ENCODE data around the gene ZDHHC7. TPM values are rescaled to one million over a fixed set of nuclear protein-coding genes. Genes with fewer than 3 reads are reported as not detected.

ZDHHC7 gene
- total and polyA plus RNA-seq, 2 donors: 31.1 to 49.7 TPM

DNA sequence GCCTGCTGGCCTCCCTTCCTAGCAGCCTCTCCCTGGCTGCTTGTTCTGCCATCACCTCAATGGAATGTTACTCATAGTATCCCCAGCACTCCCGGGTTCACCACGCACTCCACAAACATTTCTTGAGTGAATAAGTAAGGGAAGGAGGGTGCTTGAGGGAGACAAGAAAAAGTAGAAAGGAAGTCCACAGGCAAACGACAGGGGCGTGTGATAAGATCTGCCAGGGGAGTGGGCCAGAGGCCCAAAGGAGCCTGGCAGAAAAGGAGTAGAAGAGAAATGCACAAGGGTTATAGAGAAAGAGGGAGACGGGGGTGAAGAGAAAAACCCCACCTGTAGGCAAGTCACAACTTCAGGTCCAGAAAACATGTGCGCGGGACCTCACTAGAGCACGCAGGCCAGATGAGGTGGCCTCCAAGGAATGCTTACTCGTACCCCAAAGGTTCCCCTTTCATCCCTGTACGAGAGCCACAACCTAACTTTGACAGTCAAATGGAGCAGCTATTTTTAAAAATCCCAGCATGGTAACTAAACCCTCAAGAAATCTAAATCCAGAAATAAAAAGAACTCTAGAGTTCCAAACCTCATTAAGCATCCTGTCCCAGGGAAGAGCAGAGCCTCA is 6.6 kb downstream of the ZDHHC7 start:
- no peak for DNase-seq (ENCODE audit: extremely low spot score)
- WGBS: 41% methylated on average over 10 of the region's 10 CpGs
- Histone ChIP-seq H3K4me1 (ENCODE audit: insufficient read depth) (peaks cover 7% of the 10 kb centered on the region), H3K4me3 (ENCODE audit: low read depth, low read length) (no peak overlapping the region), H3K27ac (ENCODE audit: low read depth) (peak overlapping the region; percentile 94), H3K36me3 (ENCODE audit: insufficient read depth) (no peaks in the 10 kb centered on the region)

DNA sequence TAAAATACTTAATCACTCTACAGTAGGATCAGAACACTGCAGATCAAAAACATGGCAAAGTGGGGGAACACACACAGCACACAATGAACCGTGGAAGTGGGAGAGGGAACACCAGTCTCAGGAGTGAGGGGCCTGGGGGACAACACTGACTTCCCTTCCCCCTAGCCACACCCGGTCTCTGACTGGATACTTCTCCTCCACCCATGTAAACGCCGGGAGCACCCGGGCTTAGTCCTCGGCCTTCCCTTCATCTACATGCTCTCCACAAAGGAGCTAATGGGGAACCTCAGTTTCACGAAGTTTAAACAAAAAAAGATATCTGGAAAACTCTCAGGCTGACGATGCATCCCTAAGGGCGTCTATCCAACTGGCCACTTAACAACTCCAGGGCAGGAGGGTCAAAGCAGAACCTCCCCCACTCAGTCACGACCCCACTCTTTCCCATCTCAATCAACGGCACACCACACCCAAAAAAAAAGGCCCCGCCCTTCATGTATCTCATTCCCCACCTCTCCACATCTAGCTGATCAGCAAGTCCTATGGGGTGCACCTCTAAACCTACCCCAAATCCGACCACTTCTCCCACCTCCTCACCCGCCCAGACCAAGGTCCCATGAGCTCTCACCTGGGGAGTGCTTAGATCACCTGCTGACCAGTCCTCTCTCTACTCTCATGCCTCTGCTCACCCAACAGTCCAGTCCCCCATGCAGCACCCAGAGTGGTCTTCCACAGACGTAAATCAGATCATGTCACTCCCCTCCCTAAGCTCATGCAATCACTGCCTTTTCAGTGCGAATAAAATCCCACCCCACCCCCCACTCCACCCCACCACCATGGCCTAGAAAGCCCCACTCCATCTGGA is 7.4 kb downstream of the ZDHHC7 start:
- peak overlapping the region; percentile 94 for H3K27ac ChIP-seq (ENCODE audit: low read depth)
- H3K4me1 ChIP-seq (ENCODE audit: insufficient read depth): peaks cover 8% of the 10 kb centered on the region
- WGBS: 49% methylated on average over 16 of the region's 16 CpGs
- no peak for DNase-seq (ENCODE audit: extremely low spot score)
- no peaks in the 10 kb centered on the region for H3K36me3 ChIP-seq (ENCODE audit: insufficient read depth)
- no peak overlapping the region for H3K4me3 ChIP-seq (ENCODE audit: low read depth, low read length)

DNA sequence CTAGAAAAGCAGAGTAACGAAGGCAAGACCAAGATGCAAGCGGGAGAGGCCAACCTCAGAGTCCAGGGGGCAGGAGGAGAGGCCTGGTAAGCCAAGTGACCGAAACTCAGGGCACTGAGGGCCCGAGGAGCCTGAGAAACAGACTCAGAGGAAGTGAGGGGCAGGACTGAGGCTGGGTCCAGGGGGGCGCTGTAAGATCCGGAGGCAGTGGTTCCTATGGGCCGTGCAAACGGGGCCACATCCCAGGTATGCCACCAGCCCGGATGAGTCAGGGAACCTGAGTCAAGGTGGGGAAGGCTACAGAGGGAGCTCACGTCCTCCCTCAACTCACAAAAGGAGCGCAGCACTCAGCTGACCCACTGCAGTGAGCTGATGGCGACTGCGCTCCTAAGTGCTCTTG is 8.3 kb downstream of the ZDHHC7 start:
- Histone ChIP-seq H3K27ac (ENCODE audit: low read depth) (peak overlapping the region; percentile 94), H3K36me3 (ENCODE audit: insufficient read depth) (no peaks in the 10 kb centered on the region), H3K4me1 (ENCODE audit: insufficient read depth) (peaks cover 10% of the 10 kb centered on the region), H3K4me3 (ENCODE audit: low read depth, low read length) (no peak overlapping the region)
- DNase-seq (ENCODE audit: extremely low spot score): no peak
- WGBS: 87% methylated on average over 13 of the region's 13 CpGs

DNA sequence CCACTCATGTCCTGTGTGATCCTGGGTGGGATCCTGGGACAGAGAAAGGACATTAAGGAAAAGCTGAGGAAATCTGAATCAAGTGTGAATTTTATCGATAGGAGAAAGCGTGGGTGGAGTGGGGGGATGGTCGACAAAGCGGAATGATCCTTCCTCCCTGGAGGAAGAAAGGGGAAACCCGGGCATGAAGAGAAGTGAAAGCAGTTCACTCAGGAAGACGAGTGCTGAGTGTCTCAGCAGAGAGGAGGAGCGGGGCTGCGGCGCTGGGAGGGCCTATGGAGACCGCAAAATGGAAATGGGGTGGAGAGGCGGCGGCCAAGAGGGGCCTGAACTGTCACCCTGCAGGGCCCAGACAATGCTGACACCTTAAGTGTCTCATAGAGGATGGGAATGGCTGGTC is 8.7 kb downstream of the ZDHHC7 start:
- Histone ChIP-seq H3K27ac (ENCODE audit: low read depth) (peak overlapping the region; percentile 94), H3K4me1 (ENCODE audit: insufficient read depth) (peaks cover 10% of the 10 kb centered on the region), H3K4me3 (ENCODE audit: low read depth, low read length) (no peak overlapping the region), H3K36me3 (ENCODE audit: insufficient read depth) (no peaks in the 10 kb centered on the region)
- DNase-seq (ENCODE audit: extremely low spot score): no peak
- WGBS: 70% methylated on average over 12 of the region's 12 CpGs

DNA sequence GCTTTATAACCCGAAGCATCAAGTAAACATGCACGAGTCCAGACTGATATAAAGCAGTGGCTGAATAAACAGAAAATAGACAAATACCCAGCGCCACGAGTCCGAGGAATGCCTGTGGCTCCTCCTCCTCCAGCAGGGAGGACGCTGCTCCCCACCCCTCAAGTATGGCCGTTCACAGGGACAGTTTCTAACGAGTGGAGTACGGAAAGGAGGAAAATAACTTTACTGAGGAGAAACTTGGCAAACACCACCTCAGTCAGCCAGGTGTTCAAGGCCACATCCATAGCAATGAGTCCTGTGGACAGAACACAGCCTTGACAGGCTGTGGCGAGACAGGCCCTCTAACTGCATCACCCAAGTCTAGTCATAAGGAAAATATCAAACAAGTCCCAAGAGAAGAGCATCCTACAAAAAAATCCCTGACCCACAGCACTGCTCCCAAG is 9.2 kb downstream of the ZDHHC7 start:
- DNase-seq (ENCODE audit: extremely low spot score): no peak

DNA sequence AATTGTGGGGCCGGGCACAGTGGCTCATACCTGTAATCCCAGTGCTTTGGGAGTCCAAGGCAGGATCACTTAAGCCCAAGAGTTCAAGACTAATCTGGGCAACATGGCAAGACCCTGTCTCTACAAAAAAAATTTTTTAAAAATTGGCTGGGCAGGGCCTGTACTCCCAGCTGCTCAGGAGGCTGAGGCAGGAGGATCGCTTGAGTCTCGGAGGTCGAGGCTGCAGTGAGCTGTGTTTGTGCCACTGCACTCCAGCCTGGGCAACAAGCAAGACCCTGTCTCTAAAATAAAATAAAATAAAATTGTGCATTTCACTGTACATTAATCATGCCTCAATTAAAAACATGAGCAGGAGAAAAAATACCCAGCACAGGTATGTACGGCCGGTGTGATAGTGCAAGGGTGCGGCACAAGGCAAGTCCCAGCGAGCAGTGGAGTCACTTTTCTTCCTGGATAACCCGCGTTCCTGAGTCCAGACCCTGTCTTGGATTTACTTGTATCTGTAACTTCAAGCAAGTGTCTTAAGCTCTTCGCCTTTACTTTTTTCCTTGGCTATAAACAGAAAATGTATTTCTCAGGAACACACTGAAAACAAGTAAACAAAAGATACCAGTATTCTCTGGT is 11.4 kb downstream of the ZDHHC7 start:
- DNase-seq (ENCODE audit: extremely low spot score): no peak
- H3K36me3 ChIP-seq (ENCODE audit: insufficient read depth): no peaks in the 10 kb centered on the region
- H3K27ac ChIP-seq (ENCODE audit: low read depth): peak overlapping the region; percentile 89
- no peak overlapping the region for H3K4me3 ChIP-seq (ENCODE audit: low read depth, low read length)
- 63% methylated on average over 11 of the region's 11 CpGs for WGBS
- H3K4me1 ChIP-seq (ENCODE audit: insufficient read depth): peaks cover 10% of the 10 kb centered on the region

More for the DNA sequence above, 9.2 kb downstream of the ZDHHC7 start:
- WGBS: 47% methylated on average over 10 of the region's 10 CpGs
- H3K4me3 ChIP-seq (ENCODE audit: low read depth, low read length): no peak overlapping the region
- no peaks in the 10 kb centered on the region for H3K36me3 ChIP-seq (ENCODE audit: insufficient read depth)
- peak overlapping the region; percentile 94 for H3K27ac ChIP-seq (ENCODE audit: low read depth)
- H3K4me1 ChIP-seq (ENCODE audit: insufficient read depth): peaks cover 10% of the 10 kb centered on the region

DNA sequence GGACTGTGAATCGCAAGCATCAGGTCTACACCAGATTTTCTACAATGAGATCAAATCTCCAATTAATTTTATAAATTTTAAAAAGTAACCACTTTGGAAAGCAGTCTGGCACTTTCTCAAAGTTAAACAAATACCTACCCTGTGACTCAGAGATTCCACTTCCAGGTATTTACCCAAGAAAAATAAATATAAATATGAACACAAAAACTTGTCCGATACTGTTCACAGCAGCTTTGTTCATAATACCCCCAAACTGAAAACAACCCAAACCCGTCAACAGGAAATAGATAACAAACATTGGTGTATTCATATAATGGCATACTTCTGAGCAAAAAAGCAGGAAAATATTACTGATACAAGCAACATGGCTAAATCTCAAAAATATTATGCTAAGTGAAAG is 12.1 kb downstream of the ZDHHC7 start:
- Histone ChIP-seq H3K27ac (ENCODE audit: low read depth) (peak overlapping the region; percentile 89), H3K4me1 (ENCODE audit: insufficient read depth) (peaks cover 9% of the 10 kb centered on the region), H3K36me3 (ENCODE audit: insufficient read depth) (no peaks in the 10 kb centered on the region), H3K4me3 (ENCODE audit: low read depth, low read length) (no peak overlapping the region)
- DNase-seq (ENCODE audit: extremely low spot score): no peak
- 61% methylated on average over 3 of the region's 3 CpGs for WGBS

DNA sequence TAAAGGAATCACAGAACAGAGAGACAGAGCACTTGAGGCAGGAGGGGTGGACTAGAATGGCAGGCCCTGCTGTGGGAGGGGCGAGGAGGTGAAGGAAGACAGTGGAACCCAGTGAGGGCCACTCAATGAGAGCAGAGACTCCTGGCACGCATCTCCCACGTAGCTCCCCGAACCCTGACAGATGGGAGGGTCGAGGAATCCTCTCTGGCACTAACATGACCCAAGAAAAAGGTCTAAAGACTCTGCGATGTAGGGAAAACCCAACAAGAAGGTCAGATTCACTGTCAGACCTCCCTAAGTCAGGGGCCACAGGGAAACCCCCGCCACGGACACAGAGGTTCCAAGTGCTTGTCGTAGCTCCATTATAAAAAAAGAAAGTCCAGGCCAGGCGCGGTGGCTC is 15.0 kb downstream of the ZDHHC7 start:
- no peak for DNase-seq (ENCODE audit: extremely low spot score)
- 96% methylated on average over 11 of the region's 11 CpGs for WGBS
- Histone ChIP-seq H3K36me3 (ENCODE audit: insufficient read depth) (no peaks in the 10 kb centered on the region), H3K27ac (ENCODE audit: low read depth) (peak overlapping the region; percentile 67), H3K4me1 (ENCODE audit: insufficient read depth) (peaks cover 3% of the 10 kb centered on the region), H3K4me3 (ENCODE audit: low read depth, low read length) (no peak overlapping the region)

DNA sequence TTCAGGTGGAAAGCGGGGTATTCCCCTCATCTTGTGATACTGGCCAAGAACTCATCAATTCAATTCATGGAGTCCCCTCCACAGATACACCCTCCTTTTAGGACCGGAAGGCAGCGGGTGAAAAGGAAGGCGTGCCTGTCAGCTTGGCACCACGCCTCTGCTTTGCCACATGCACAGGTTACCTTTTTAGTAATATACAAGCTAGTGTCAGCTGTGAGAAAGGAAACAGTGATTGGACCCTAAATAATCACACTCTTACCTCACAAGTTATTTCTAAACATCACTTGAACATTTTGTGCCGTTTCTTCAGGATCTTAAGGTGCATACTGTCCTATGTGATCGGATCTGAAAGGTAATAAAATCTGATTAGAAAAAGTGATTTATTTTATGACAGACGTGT is 15.7 kb downstream of the ZDHHC7 start:
- Histone ChIP-seq H3K4me1 (ENCODE audit: insufficient read depth) (peaks cover 3% of the 10 kb centered on the region), H3K4me3 (ENCODE audit: low read depth, low read length) (no peak overlapping the region), H3K27ac (ENCODE audit: low read depth) (peak overlapping the region; percentile 78), H3K36me3 (ENCODE audit: insufficient read depth) (no peaks in the 10 kb centered on the region)
- 87% methylated on average over 8 of the region's 8 CpGs for WGBS
- DNase-seq (ENCODE audit: extremely low spot score): no peak

DNA sequence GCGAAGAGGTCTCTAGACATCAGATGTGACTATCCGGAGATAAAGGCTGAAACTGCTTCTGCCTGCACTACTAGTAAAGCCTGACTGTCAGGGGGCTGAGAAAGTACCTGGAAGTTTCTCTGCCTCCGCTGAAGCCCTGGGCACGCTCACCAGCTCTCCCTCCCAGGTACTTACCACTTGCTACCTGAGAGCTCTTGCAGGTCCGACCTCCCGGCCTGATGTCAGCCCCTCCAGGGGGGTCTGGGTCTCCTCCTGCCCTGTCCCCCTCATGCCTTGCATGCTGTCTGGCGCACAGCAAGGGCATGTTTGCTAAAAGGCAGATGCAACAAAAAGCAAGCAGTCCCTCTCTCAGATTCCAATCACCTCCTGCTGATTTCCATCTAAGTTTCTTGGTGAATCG is 17.4 kb downstream of the ZDHHC7 start:
- no peak for DNase-seq (ENCODE audit: extremely low spot score)
- peak overlapping the region; percentile 92 for H3K27ac ChIP-seq (ENCODE audit: low read depth)
- no peaks in the 10 kb centered on the region for H3K36me3 ChIP-seq (ENCODE audit: insufficient read depth)
- peaks cover 2% of the 10 kb centered on the region for H3K4me1 ChIP-seq (ENCODE audit: insufficient read depth)
- H3K4me3 ChIP-seq (ENCODE audit: low read depth, low read length): no peak overlapping the region
- WGBS: 89% methylated on average over 8 of the region's 8 CpGs

DNA sequence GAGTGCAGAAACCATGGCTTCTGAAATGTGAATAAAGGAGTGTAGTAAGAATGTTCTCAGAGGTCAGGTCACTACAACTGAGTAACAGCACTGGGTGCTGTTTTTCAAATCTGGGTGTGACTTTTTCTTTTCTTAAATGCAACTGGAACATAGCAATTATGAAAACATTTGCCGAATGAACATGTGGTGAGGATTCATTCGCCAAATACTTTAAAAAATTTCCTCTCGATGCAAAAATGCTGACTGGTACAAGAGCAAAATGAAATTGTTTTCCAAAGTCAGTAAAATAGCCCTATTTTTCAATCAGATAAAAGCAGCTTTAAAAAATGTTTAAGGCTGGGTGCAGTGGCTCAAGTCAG is 18.6 kb downstream of the ZDHHC7 start:
- Histone ChIP-seq H3K27ac (ENCODE audit: low read depth) (peak overlapping the region; percentile 59), H3K36me3 (ENCODE audit: insufficient read depth) (no peaks in the 10 kb centered on the region), H3K4me3 (ENCODE audit: low read depth, low read length) (no peak overlapping the region), H3K4me1 (ENCODE audit: insufficient read depth) (no peaks in the 10 kb centered on the region)
- DNase-seq (ENCODE audit: extremely low spot score): no peak
- 63% methylated on average over 3 of the region's 3 CpGs for WGBS

DNA sequence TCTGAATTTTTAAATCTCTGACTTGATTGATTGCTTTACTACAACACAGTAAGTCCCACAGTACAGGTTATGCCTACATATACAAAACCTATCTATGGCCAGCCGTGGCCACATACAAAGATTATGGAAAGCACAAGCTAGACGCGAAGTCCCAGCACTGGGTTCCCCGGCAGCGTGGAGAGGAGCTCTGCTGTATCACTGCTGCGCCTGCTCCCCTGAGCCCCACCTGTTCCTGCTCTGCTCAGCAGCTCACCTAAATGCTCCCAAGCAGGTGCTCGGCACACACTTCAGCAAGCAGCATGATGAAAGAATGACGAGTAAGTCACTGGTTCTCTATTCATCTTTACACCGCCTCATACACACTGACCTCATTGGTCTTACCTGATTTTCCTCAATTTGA is 20.6 kb downstream of the ZDHHC7 start:
- Histone ChIP-seq H3K4me3 (ENCODE audit: low read depth, low read length) (no peak overlapping the region), H3K27ac (ENCODE audit: low read depth) (no peak overlapping the region), H3K4me1 (ENCODE audit: insufficient read depth) (no peaks in the 10 kb centered on the region), H3K36me3 (ENCODE audit: insufficient read depth) (no peaks in the 10 kb centered on the region)
- WGBS: 96% methylated on average over 9 of the region's 9 CpGs
- no peak for DNase-seq (ENCODE audit: extremely low spot score)

DNA sequence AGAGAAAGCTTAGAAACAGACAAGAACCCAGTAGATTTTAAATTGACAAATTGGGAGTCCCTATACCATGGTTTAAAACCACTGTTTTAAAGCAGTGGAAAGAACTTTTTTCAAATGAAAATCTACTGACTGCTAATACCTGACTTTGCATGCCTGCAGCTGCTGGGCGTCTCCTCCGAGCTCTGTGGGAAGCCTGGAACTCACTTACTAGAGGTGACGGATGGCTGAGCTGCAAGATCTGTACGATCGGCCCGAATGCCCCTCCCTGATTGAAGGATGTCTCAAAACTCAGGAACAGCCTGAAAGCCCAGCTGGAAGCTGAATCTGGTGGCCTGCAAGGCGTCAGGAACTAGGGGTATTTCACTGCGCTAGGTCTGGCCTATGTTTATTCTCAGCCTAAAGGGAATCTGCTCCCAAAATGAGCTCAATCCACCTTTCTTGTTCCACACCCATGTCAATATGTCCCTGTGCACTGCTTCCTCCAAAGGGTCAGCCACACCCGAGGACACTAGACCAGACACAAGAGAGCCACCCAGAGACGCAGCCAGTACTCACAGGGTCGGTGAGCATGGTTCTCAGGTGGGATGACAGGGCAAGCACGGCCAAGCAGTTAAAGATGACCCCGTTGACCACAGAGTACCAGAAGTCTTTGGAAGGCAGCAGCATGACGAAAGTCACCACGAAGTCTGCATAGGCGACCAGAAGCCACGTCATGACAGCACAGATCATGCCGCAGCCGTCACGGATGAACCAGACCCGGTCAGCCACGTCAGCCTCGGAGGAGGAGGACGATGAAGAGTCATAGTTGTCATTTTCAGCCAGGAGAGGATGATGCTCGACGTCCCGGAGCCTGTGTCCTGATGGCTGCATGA is 21.4 kb downstream of the ZDHHC7 start:
- Histone ChIP-seq H3K36me3 (ENCODE audit: insufficient read depth) (no peaks in the 10 kb centered on the region), H3K4me1 (ENCODE audit: insufficient read depth) (no peaks in the 10 kb centered on the region), H3K27ac (ENCODE audit: low read depth) (no peak overlapping the region), H3K4me3 (ENCODE audit: low read depth, low read length) (no peak overlapping the region)
- DNase-seq (ENCODE audit: extremely low spot score): no peak
- 89% methylated on average over 27 of the region's 27 CpGs for WGBS

Data from urinary bladder (tissue), 4 donors.